HepG2 (cell line): ENCODE results near the gene PPP1R13B. TPM values are rescaled to one million over a fixed set of nuclear protein-coding genes. Genes with fewer than 3 reads are reported as not detected.

Experiments
- ATAC-seq: fragments of 200-7000 bp; cut with Tn5 transposase; 3 replicates; pipeline ENCODE4 v1.9.1; 2020; ENCODE audit warnings: mild to moderate bottlenecking, moderate library complexity
- BruUV-seq: library from RNA; stranded (reverse); fragments of 400-500 nt; replicated peaks from 2 replicates; lab custom pipeline; 2021; lab: Mats Ljungman, UMichigan
- CTCF ChIA-PET: fragments of 300-600 bp; formaldehyde crosslinking; extraction: SDS; loops from one replicate; lab custom pipeline; 2021; ENCODE audit warnings: low total read pairs, inconsistent platforms, low intra/inter-chr PET ratio; lab: Yijun Ruan, JAX
- POLR2A ChIA-PET: fragments of 350-600 bp; sonication (Branson Sonifier 250); formaldehyde crosslinking; loops from one replicate; lab custom pipeline; 2020; ENCODE audit warnings: antibody characterized with exemption, inconsistent platforms; lab: Yijun Ruan, JAX
- DNase-seq: peaks from one replicate; pipeline ENCODE4 v3.0.0-alpha.2; 2015; ENCODE audit warnings: low spot score
- FAIRE-seq: peaks from 3 replicates; lab custom pipeline; 2011; peaks lifted over from hg19 to GRCh38; lab: Jason Lieb, UNC
- H2AFZ ChIP-seq: one replicate; pipeline ENCODE4 v1.6.1; 2011; ENCODE audit warnings: low read length, inconsistent platforms
- H3K27ac ChIP-seq: fragments of 300-600 bp; 3 replicates; pipeline ENCODE4 v1.8.0; 2011; ENCODE audit warnings: mixed run types, mild to moderate bottlenecking, mixed read lengths, low read length, inconsistent platforms; ENCODE audit not compliant: insufficient read depth; ENCODE audit errors: extremely low read length
- H3K27me3 ChIP-seq, 2 experiments: fragments of 200-600 bp in 1 of 2; 2 replicates in 1 of 2; 3 replicates in 1 of 2; pipeline versions ENCODE4 v1.6.0 to v1.8.0; 2011; ENCODE audit warnings: low read length in 2 of 2, mild to moderate bottlenecking in 2 of 2, moderate library complexity in 2 of 2, inconsistent platforms in 1 of 2; ENCODE audit not compliant: insufficient read depth in 2 of 2, control insufficient read depth in 1 of 2
- H3K36me3 ChIP-seq, 2 experiments: fragments of 200-600 bp in 1 of 2; replicated peaks in 1 of 2; 2 replicates in 1 of 2; 3 replicates in 1 of 2; pipeline versions ENCODE4 v1.5.1 to v1.8.0; 2011; ENCODE audit warnings: low read length in 2 of 2, inconsistent platforms in 1 of 2; ENCODE audit not compliant: insufficient read depth in 2 of 2, control insufficient read depth in 1 of 2
- H3K4me1 ChIP-seq: 2 replicates; pipeline ENCODE4 v1.5.1; 2012; ENCODE audit warnings: low read length, inconsistent platforms; ENCODE audit not compliant: insufficient read depth
- H3K4me2 ChIP-seq: 2 replicates; pipeline ENCODE4 v1.6.0; 2011; ENCODE audit warnings: low read depth, low read length, inconsistent platforms
- H3K4me3 ChIP-seq, 3 experiments: fragments of 200-600 bp in 1 of 3; sonication (generic), shearing (Covaris generic) in 1 of 3; replicated peaks in 1 of 3; 2 replicates each; pipeline ENCODE4 v1.5.1; 2011 to 2016; ENCODE audit warnings: low read length in 3 of 3, inconsistent platforms in 2 of 3, low read depth in 2 of 3, mild to moderate bottlenecking in 2 of 3, control low read depth in 1 of 3, mixed read lengths in 1 of 3; ENCODE audit not compliant: insufficient read depth in 1 of 3
- H3K79me2 ChIP-seq: one replicate; pipeline ENCODE4 v1.6.1; 2011; ENCODE audit warnings: low read length, inconsistent platforms; ENCODE audit not compliant: insufficient read depth
- H3K9ac ChIP-seq: 2 replicates; pipeline ENCODE4 v1.6.0; 2011; ENCODE audit warnings: mild to moderate bottlenecking, low read depth, low read length, inconsistent platforms; ENCODE audit not compliant: insufficient read depth
- H3K9me3 ChIP-seq: 2 replicates; pipeline ENCODE4 v1.5.1; 2012; ENCODE audit warnings: mild to moderate bottlenecking, low read length
- H4K20me1 ChIP-seq: 2 replicates; pipeline ENCODE4 v1.6.0; 2011; ENCODE audit warnings: inconsistent platforms, mild to moderate bottlenecking, low read length, moderate library complexity; ENCODE audit not compliant: insufficient read depth
- YY1 ChIP-seq: IDR thresholded peaks from 2 replicates; pipeline ENCODE4 v1.6.1; 2011; ENCODE audit warnings: low read length, low read depth, moderate library complexity, mild to moderate bottlenecking; ENCODE audit not compliant: insufficient read depth, insufficient replicate concordance
- ZBTB38 ChIP-seq: sonication (generic); formaldehyde crosslinking; IDR thresholded peaks from 2 replicates; pipeline ENCODE4 v1.5.1; 2020; ENCODE audit warnings: mild to moderate bottlenecking, missing genetic modification reagents
- ZMYM2 ChIP-seq: sonication (generic); formaldehyde crosslinking; IDR thresholded peaks from 2 replicates; pipeline ENCODE4 v1.8.0; 2022; ENCODE audit warnings: mild to moderate bottlenecking, missing genetic modification reagents
- ZNF232 ChIP-seq: sonication (generic); formaldehyde crosslinking; IDR thresholded peaks from 2 replicates; pipeline ENCODE4 v1.4.0; 2020; ENCODE audit warnings: missing genetic modification reagents, borderline replicate concordance
- ZNF605 ChIP-seq: sonication (generic); formaldehyde crosslinking; IDR thresholded peaks from 2 replicates; pipeline ENCODE4 v1.8.0; 2022; ENCODE audit warnings: mild to moderate bottlenecking, missing genetic modification reagents
- ZNF747 ChIP-seq: sonication (generic); formaldehyde crosslinking; IDR thresholded peaks from 2 replicates; pipeline ENCODE4 v1.8.1; 2023; ENCODE audit warnings: missing genetic modification reagents, mild to moderate bottlenecking, borderline replicate concordance
- ZNF776 ChIP-seq: sonication (generic); formaldehyde crosslinking; IDR thresholded peaks from 2 replicates; pipeline ENCODE4 v1.4.0; 2020; ENCODE audit warnings: mild to moderate bottlenecking, missing genetic modification reagents
- WGBS: methylation state at CpG from one replicate; pipeline ENCODE4 v1.1.6; 2017; ENCODE audit warnings: low lambda C conversion rate; 5-methylcytosine and 5-hydroxymethylcytosine counted together
- in situ Hi-C: cut with HindIII; loops from 2 replicates; pipeline ENCODE4 v1.10.0; 2017; ENCODE audit warnings: low pct_unique_long_range_greater_than_20kb; ENCODE audit not compliant: extremely low pct_ligation_motif_present
- intact Hi-C: fragments of 100-400 bp; cut with micrococcal nuclease; formaldehyde crosslinking; loops from one replicate; pipeline ENCODE4 v1.10.0; 2022; ENCODE audit not compliant: unreplicated experiment
- polyA plus RNA-seq, 8 experiments: library from polyadenylated mRNA; depleted of rRNA in 3 of 8; stranded (reverse) in 7 of 8; unstranded in 1 of 8; fragments of >200 nt; fragmentation: Illumina TruSeq in 4 of 8; extraction: Trizol in 4 of 8; gene quantifications; 2 replicates each; pipeline versions ENCODE4 v1.2.1 to v1.2.3, GENCODE V29; 2011 to 2016; ENCODE audit warnings: low read depth in 4 of 8, missing spikeins in 1 of 8, mixed read lengths in 1 of 8; ENCODE audit not compliant: insufficient read depth in 1 of 8
- total RNA-seq, 5 experiments: library from RNA; depleted of rRNA; stranded (reverse); fragments of >200 nt; fragmentation: Illumina TruSeq; extraction: Trizol; gene quantifications; 2 replicates each; pipeline ENCODE4 v1.2.3, GENCODE V29; 2016; ENCODE audit warnings: low read depth in 1 of 5
- TF ChIP-seq, protein P1 (sequence below): sonication (generic); formaldehyde crosslinking; IDR thresholded peaks from 2 replicates; pipeline ENCODE4 v1.9.0; 2021; ENCODE audit warnings: missing genetic modification reagents, mild to moderate bottlenecking, borderline replicate concordance
- TF ChIP-seq, protein P2 (sequence below): sonication (generic); formaldehyde crosslinking; IDR thresholded peaks from 2 replicates; pipeline ENCODE4 v1.5.0; 2020; ENCODE audit warnings: missing genetic modification reagents
- TF ChIP-seq, protein P3 (sequence below): sonication (generic); formaldehyde crosslinking; conservative IDR thresholded peaks from 2 replicates; pipeline ENCODE4 v1.8.1; 2023; ENCODE audit warnings: missing genetic modification reagents

Gene PPP1R13B
- total and polyA plus RNA-seq, 2 of the 13 experiments (the other 11 are each of a cell fraction or from before 2014, with no cell fraction given) = 4.6 to 9.4 TPM

DNA sequence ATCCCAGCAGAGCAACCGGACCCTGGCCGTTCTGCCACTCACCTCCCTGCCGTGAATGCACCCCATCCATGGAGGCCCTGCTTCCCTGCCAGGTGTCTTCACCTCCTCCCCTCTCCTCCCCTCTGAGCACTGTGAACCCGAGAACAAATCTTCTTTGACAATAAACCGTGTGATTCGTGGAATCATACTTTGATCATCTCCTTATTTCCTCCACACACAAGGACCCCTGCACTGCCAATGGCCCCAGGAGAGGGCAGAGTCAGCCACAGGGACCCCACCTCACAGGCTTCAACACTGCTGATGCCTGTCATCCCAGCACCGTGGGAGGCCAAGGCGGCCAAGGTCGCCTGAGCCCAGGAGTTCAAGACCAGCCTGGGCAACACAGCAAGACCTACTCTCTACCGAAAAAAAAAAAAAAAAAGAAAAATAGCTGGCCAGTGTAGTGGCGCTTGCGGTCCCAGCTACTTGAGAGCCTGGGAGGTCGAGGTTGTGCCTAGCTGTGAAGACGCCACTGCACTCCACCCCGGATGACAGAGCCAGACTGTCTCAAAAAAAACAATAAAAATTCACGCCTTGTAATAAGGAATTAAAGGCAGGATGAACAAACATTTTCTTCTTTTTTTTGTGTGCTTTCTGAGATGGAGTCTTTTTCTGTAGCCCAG, 133.2 kb downstream of the PPP1R13B start:
- H3K36me3 ChIP-seq = peaks cover under 1 to 8% of the 10 kb centered on the region in 2 experiments; a peak in 1 of 5 replicates
- DNase-seq = no peak
- peaks cover 36% of the 10 kb centered on the region for H3K79me2 ChIP-seq
- in situ Hi-C loops = no loop called here
- no peak for FAIRE-seq
- peak overlapping the region; percentile 58 to 80 (median 64); a peak in 4 of 6 replicates for H3K4me3 ChIP-seq
- TSS peak; percentile 75 for BruUV-seq
- H4K20me1 ChIP-seq = no peaks in the 10 kb centered on the region; the same call in 1 of the 2 replicates
- no peak for ATAC-seq
- ChIA-PET CTCF (no interaction called here), POLR2A (no interaction called here)
- no peaks in the 10 kb centered on the region for H3K9me3 ChIP-seq
- no peak overlapping the region for H2AFZ ChIP-seq
- intact Hi-C loops = no loop called here
- TF ChIP-seq ZMYM2 (CRISPR knock-in tag) (0 out of 2 replicates have a peak, but pooled peaks have one; percentile 35), ZNF747 (CRISPR knock-in tag) (no peak), ZNF605 (0 out of 2 replicates have a peak, but pooled peaks have one; percentile 22), ZNF776 (0 out of 2 replicates have a peak, but pooled peaks have one; percentile 29), YY1 (no peak)
- peaks cover 36% of the 10 kb centered on the region for H3K4me1 ChIP-seq
- 66% methylated on average over 16 of the region's 16 CpGs for WGBS
- peak overlapping the region; percentile 77 for H3K4me2 ChIP-seq
- peak overlapping the region; percentile 84 for H3K9ac ChIP-seq
- H3K27me3 ChIP-seq = no peaks in the 10 kb centered on the region
- H3K27ac ChIP-seq = peak overlapping the region; percentile 81

DNA sequence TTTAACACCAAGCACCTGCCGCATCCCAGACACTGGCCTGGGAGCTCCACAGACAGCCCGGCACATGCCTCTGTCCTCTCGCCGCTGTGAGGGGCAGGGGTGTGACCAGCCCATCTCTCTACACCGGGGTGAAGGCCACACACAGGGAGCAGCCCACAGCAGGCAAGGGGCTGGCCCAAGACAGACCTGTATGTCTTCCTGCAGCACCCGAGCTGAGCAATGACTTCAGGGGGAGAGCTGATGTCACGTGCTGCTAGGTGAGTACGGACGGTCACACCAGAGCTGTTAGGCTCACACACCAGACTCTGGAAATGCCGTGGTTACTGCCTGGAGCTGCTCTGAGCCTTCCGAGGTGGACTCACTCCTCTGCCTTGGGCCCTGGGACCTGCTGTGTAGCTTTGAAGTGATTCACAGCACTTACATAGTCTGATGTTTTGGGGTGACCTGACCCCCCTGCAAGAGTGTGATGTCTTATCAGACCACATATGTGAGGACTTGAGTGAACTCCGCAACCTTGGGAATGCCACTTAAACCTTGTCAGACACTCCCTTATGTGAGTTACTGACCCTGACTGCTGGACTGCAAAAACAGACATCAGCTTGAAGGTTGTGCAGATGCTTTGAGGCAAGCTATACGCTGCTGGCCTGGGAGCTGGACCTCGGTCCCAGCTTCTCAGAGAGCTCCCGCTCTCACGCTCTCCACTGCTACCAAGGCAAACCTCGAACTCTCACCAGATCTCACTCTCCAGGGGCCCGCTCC, 133.9 kb downstream of the PPP1R13B start:
- ATAC-seq (no peak), DNase-seq (no peak), FAIRE-seq (no peak)
- peak overlapping the region; percentile 77 for H3K4me2 ChIP-seq
- H3K4me3 ChIP-seq = peak overlapping the region in 1 of 3 experiments; percentile 80; a peak in 1 of 6 replicates
- no peak overlapping the region for H2AFZ ChIP-seq
- H4K20me1 ChIP-seq = no peaks in the 10 kb centered on the region; the same call in 1 of the 2 replicates
- H3K4me1 ChIP-seq = peaks cover 36% of the 10 kb centered on the region
- 78% methylated on average over 12 of the region's 18 CpGs for WGBS
- H3K27ac ChIP-seq = peak overlapping the region; percentile 34
- peaks cover 30% of the 10 kb centered on the region for H3K79me2 ChIP-seq
- POLR2A ChIA-PET = no interaction called here
- H3K27me3 ChIP-seq = no peaks in the 10 kb centered on the region; a peak in 1 of 5 replicates
- H3K36me3 ChIP-seq = peaks cover 1 to 12% of the 10 kb centered on the region in 2 experiments; a peak in 3 of 5 replicates
- BruUV-seq = no TSS peak
- no peaks in the 10 kb centered on the region for H3K9me3 ChIP-seq
- H3K9ac ChIP-seq = peak overlapping the region; percentile 84; the same call in 1 of the 2 replicates
- intact Hi-C loops (no loop called here), in situ Hi-C loops (no loop called here)
- CTCF ChIA-PET = no interaction called here
- TF ChIP-seq, protein P1, sequence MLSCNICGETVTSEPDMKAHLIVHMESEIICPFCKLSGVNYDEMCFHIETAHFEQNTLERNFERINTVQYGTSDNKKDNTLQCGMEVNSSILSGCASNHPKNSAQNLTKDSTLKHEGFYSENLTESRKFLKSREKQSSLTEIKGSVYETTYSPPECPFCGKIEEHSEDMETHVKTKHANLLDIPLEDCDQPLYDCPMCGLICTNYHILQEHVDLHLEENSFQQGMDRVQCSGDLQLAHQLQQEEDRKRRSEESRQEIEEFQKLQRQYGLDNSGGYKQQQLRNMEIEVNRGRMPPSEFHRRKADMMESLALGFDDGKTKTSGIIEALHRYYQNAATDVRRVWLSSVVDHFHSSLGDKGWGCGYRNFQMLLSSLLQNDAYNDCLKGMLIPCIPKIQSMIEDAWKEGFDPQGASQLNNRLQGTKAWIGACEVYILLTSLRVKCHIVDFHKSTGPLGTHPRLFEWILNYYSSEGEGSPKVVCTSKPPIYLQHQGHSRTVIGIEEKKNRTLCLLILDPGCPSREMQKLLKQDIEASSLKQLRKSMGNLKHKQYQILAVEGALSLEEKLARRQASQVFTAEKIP (CRISPR knock-in tag) = no peak
- TF ChIP-seq, protein P2, sequence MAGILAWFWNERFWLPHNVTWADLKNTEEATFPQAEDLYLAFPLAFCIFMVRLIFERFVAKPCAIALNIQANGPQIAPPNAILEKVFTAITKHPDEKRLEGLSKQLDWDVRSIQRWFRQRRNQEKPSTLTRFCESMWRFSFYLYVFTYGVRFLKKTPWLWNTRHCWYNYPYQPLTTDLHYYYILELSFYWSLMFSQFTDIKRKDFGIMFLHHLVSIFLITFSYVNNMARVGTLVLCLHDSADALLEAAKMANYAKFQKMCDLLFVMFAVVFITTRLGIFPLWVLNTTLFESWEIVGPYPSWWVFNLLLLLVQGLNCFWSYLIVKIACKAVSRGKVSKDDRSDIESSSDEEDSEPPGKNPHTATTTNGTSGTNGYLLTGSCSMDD (CRISPR knock-in tag) = no peak
- TF ChIP-seq, protein P3, sequence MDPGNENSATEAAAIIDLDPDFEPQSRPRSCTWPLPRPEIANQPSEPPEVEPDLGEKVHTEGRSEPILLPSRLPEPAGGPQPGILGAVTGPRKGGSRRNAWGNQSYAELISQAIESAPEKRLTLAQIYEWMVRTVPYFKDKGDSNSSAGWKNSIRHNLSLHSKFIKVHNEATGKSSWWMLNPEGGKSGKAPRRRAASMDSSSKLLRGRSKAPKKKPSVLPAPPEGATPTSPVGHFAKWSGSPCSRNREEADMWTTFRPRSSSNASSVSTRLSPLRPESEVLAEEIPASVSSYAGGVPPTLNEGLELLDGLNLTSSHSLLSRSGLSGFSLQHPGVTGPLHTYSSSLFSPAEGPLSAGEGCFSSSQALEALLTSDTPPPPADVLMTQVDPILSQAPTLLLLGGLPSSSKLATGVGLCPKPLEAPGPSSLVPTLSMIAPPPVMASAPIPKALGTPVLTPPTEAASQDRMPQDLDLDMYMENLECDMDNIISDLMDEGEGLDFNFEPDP = no peak
- TF ChIP-seq ZNF232 (CRISPR knock-in tag) = no peak
- peak; percentile 64; the same call in 1 of the 2 replicates for TF ChIP-seq ZBTB38 (CRISPR knock-in tag)
